Panc1 (cell line): ENCODE measurements around the gene SH3PXD2A. TPM values are rescaled to one million over a fixed set of nuclear protein-coding genes. Genes with fewer than 3 reads are reported as not detected.

Experiments
- ATAC-seq: fragments of 200-7000 bp; cut with Tn5 transposase; 2 replicates; pipeline ENCODE4 v1.9.1; 2020; ENCODE audit warnings: mild to moderate bottlenecking, moderate library complexity
- BruUV-seq: library from RNA; stranded (reverse); fragments of 400-500 nt; replicated peaks from 2 replicates; lab custom pipeline; 2021; lab: Mats Ljungman, UMichigan
- CTCF ChIA-PET: fragments of 300-600 bp; sonication (Branson Sonifier 250); formaldehyde crosslinking; loops from one replicate; lab custom pipeline; 2022; ENCODE audit warnings: antibody characterized with exemption; lab: Charles Lee
- POLR2A ChIA-PET: fragments of 300-600 bp; sonication (Branson Sonifier 250); formaldehyde crosslinking; loops from one replicate; lab custom pipeline; 2022; ENCODE audit warnings: antibody characterized with exemption; lab: Charles Lee
- DNase-seq: peaks from one replicate; pipeline ENCODE4 v3.0.0-alpha.2; 2010; ENCODE audit warnings: low read depth, low spot score
- H3K27ac ChIP-seq: 2 replicates; pipeline ENCODE4 v1.5.1; 2011; ENCODE audit warnings: mild to moderate bottlenecking, low read length, inconsistent platforms
- H3K27me3 ChIP-seq: fragments of 200-500 bp; sonication (Bioruptor generic); 2 replicates; pipeline ENCODE4 v1.6.0; 2014; ENCODE audit warnings: low read length, inconsistent platforms; ENCODE audit not compliant: control insufficient read depth, insufficient read depth
- H3K36me3 ChIP-seq: fragments of 200-500 bp; sonication (Bioruptor generic); 2 replicates; pipeline ENCODE4 v1.5.1; 2014; ENCODE audit warnings: inconsistent platforms, mild to moderate bottlenecking, low read length, moderate library complexity; ENCODE audit not compliant: control insufficient read depth, insufficient read depth
- H3K4me1 ChIP-seq: 2 replicates; pipeline ENCODE4 v1.5.1; 2011; ENCODE audit warnings: inconsistent platforms, mild to moderate bottlenecking, low read length, moderate library complexity; ENCODE audit not compliant: control insufficient read depth, insufficient read depth
- H3K4me3 ChIP-seq, 2 experiments: 2 replicates each; pipeline ENCODE4 v1.5.1; 2011 to 2012; ENCODE audit warnings: low read depth in 2 of 2, low read length in 2 of 2, mild to moderate bottlenecking in 2 of 2, inconsistent platforms in 1 of 2, moderate library complexity in 1 of 2
- H3K9me3 ChIP-seq: fragments of 200-500 bp; sonication (Bioruptor generic); 2 replicates; pipeline ENCODE4 v1.5.1; 2014; ENCODE audit warnings: low read depth, mild to moderate bottlenecking, inconsistent platforms, low read length, moderate library complexity; ENCODE audit not compliant: control insufficient read depth, insufficient read depth
- POLR2AphosphoS5 ChIP-seq: IDR thresholded peaks from 2 replicates; pipeline ENCODE4 v1.6.1; 2012; ENCODE audit warnings: mild to moderate bottlenecking, low read depth, low read length, moderate library complexity
- SIN3A ChIP-seq: IDR thresholded peaks from 2 replicates; pipeline ENCODE4 v1.6.1; 2012; ENCODE audit warnings: low read depth, mild to moderate bottlenecking, low read length, moderate library complexity, borderline replicate concordance; ENCODE audit not compliant: insufficient read depth
- TCF7L2 ChIP-seq: IDR thresholded peaks from 2 replicates; pipeline ENCODE4 v1.6.1; 2011; ENCODE audit warnings: mild to moderate bottlenecking, low read depth, low read length, inconsistent platforms
- in situ Hi-C: cut with HindIII; loops from 2 replicates; pipeline ENCODE4 v1.10.0; 2016; ENCODE audit warnings: low sequenced_read_pairs, low pct_unique_long_range_greater_than_20kb
- intact Hi-C: fragments of 100-400 bp; cut with micrococcal nuclease; formaldehyde crosslinking; loops from one replicate; pipeline ENCODE4 v1.10.0; 2022; ENCODE audit not compliant: unreplicated experiment
- total RNA-seq: library from RNA; stranded (reverse); gene quantifications from one replicate; pipeline ENCODE4 v1.2.1, GENCODE V29; 2021; ENCODE audit not compliant: unreplicated experiment
- TF ChIP-seq, protein P1 (sequence below), 2 experiments: IDR thresholded peaks; 2 replicates each; pipeline ENCODE4 v1.6.1; 2011 to 2012; ENCODE audit warnings: low read depth in 2 of 2, control low read depth in 1 of 2, low read length in 1 of 2, mild to moderate bottlenecking in 1 of 2, moderate library complexity in 1 of 2; ENCODE audit not compliant: insufficient read depth in 1 of 2
- TF ChIP-seq, protein P2 (sequence below): fragments of 450-650 bp; IDR thresholded peaks from 2 replicates; pipeline ENCODE4 v1.5.1; 2017; ENCODE audit warnings: mild to moderate bottlenecking

SH3PXD2A gene
- total RNA-seq, 1 experiment from 2014 or later: 5.7 TPM

DNA sequence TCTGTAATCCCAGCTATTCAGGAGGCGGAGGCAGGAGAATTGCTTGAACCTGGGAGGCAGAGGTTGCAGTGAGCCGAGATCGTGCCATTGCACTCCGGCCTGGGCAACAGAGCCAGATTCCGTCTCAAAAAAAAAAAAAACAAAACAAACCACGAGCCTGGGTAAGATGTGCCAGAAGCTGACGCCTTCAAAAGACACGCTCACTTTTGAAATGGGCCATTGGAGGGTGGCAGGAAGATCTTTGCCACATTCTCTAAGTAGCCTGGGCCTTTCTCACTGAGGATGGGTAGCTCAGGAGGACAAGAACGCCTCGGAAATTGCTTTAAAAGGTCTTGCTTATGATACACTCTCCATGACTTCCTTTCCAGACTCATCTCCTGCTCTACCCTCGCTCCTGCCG lies 172.7 kb downstream of the SH3PXD2A start:
- Histone ChIP-seq H3K4me3 (no peak overlapping the region), H3K27me3 (no peaks in the 10 kb centered on the region), H3K4me1 (no peaks in the 10 kb centered on the region), H3K36me3 (no peaks in the 10 kb centered on the region), H3K9me3 (no peaks in the 10 kb centered on the region), H3K27ac (no peak overlapping the region)
- TF ChIP-seq, protein P1, sequence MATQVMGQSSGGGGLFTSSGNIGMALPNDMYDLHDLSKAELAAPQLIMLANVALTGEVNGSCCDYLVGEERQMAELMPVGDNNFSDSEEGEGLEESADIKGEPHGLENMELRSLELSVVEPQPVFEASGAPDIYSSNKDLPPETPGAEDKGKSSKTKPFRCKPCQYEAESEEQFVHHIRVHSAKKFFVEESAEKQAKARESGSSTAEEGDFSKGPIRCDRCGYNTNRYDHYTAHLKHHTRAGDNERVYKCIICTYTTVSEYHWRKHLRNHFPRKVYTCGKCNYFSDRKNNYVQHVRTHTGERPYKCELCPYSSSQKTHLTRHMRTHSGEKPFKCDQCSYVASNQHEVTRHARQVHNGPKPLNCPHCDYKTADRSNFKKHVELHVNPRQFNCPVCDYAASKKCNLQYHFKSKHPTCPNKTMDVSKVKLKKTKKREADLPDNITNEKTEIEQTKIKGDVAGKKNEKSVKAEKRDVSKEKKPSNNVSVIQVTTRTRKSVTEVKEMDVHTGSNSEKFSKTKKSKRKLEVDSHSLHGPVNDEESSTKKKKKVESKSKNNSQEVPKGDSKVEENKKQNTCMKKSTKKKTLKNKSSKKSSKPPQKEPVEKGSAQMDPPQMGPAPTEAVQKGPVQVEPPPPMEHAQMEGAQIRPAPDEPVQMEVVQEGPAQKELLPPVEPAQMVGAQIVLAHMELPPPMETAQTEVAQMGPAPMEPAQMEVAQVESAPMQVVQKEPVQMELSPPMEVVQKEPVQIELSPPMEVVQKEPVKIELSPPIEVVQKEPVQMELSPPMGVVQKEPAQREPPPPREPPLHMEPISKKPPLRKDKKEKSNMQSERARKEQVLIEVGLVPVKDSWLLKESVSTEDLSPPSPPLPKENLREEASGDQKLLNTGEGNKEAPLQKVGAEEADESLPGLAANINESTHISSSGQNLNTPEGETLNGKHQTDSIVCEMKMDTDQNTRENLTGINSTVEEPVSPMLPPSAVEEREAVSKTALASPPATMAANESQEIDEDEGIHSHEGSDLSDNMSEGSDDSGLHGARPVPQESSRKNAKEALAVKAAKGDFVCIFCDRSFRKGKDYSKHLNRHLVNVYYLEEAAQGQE (IDR thresholded peaks at IDR 0.05; ENCODE audit: insufficient read depth in 1 of 2, low read depth in 2 of 2, low read length in 1 of 2): no peak
- TF ChIP-seq TCF7L2: no peak
- TF ChIP-seq, protein P2, sequence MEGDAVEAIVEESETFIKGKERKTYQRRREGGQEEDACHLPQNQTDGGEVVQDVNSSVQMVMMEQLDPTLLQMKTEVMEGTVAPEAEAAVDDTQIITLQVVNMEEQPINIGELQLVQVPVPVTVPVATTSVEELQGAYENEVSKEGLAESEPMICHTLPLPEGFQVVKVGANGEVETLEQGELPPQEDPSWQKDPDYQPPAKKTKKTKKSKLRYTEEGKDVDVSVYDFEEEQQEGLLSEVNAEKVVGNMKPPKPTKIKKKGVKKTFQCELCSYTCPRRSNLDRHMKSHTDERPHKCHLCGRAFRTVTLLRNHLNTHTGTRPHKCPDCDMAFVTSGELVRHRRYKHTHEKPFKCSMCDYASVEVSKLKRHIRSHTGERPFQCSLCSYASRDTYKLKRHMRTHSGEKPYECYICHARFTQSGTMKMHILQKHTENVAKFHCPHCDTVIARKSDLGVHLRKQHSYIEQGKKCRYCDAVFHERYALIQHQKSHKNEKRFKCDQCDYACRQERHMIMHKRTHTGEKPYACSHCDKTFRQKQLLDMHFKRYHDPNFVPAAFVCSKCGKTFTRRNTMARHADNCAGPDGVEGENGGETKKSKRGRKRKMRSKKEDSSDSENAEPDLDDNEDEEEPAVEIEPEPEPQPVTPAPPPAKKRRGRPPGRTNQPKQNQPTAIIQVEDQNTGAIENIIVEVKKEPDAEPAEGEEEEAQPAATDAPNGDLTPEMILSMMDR: no peak
- no peak for TF ChIP-seq SIN3A
- no peak for TF ChIP-seq POLR2AphosphoS5
- CTCF ChIA-PET: interaction anchor here (0.6 to 0.7 kb wide), 2 partner anchors 23 to 76 kb away, joined by 3 to 15 read pairs; no protein-coding TSS in a partner anchor
- intact Hi-C loops (no loop called here), in situ Hi-C loops (no loop called here)
- POLR2A ChIA-PET: no interaction called here
- BruUV-seq: no TSS peak
- ATAC-seq (no peak), DNase-seq (no peak)

DNA sequence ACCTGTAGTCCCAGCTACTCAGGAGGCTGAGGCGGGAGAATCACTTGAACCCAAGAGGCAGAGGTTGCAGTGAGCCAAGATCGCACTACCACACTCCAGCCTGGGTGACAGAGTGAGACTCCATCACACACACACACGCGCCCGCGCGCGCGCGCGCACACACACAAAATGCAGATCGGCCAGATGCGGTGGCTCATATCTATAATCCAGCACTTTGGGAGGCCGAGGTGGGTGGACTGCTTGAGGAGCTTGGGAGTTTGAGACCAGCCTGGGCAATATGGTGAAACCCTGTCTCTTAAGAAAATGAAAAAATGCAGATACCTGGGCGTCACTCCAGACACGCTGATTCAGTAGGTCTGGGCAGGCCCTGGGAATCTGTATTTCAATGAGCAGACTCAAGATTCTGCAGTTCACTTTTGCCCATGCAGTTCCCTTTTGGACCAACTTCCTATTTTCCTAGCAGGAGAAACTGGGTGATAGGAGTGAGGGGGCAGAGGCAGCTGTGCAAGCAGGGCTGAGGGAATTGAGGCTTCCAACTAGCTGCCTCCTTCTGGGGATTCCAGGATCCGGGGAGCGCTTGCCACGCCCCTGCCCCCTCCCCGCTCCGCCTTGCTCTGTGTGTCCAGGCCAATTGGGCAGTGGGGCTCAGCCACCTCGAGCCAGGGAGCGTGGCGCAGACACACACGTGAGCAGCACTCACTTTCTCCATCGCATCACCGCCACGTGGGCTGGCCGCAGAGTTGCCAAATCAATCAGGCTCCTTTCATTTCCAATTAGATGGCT lies 173.6 kb downstream of the SH3PXD2A start:
- POLR2A ChIA-PET: no interaction called here

More for the DNA sequence above, 173.6 kb downstream of the SH3PXD2A start:
- no peak overlapping the region for H3K4me3 ChIP-seq
- no peak overlapping the region for H3K27ac ChIP-seq
- H3K36me3 ChIP-seq: no peaks in the 10 kb centered on the region
- DNase-seq (no peak), ATAC-seq (no peak)
- H3K9me3 ChIP-seq: no peaks in the 10 kb centered on the region
- in situ Hi-C loops (no loop called here), intact Hi-C loops (no loop called here)
- BruUV-seq: no TSS peak
- H3K4me1 ChIP-seq: no peaks in the 10 kb centered on the region
- CTCF ChIA-PET: no interaction called here
- no peaks in the 10 kb centered on the region for H3K27me3 ChIP-seq
- TF ChIP-seq SIN3A (no peak), POLR2AphosphoS5 (no peak), TCF7L2 (no peak)
- TF ChIP-seq, protein P1 (IDR thresholded peaks at IDR 0.05; ENCODE audit: insufficient read depth in 1 of 2, low read depth in 2 of 2, low read length in 1 of 2): no peak
- TF ChIP-seq, protein P2: no peak
